ENCODE measurements around the gene VPREB3. TPM values are rescaled to one million over a fixed set of nuclear protein-coding genes. Genes with fewer than 3 reads are reported as not detected.
A peak's percentile ranks its signal among the peaks of the same experiment; 100 is the strongest.

Gene VPREB3
- total RNA-seq (2014; rRNA removed; shearing (Covaris generic)): not detected in 2 replicates

GRCh38 chr22:23754220-23754919 is at the start of gene VPREB3:
Gene VPREB3, minus strand, starts transcription at chr22:23754425. Its CDS starts 62 bp downstream, at chr22:23754363.
- Histone ChIP-seq H3K36me3 (no peaks in the 10 kb centered on the region), H3K27ac (no peak within 1 kb of the TSS), H3K4me3 (no peak within 1 kb of the TSS), H3K4me1 (replicated peaks) (peaks cover 20% of the 10 kb centered on the region), H3K27me3 (replicated peaks) (no peaks in the 10 kb centered on the region), H3K9me3 (replicated peaks) (peaks cover 4% of the 10 kb centered on the region)
- DNase-seq (ENCODE audit: low read depth in 1 of 2, low spot score in 2 of 2): no peak

GRCh38 chr22:23803001-23803819 is 49.0 kb upstream of the VPREB3 start:
- Histone ChIP-seq H3K4me1 (replicated peaks) (no peaks in the 10 kb centered on the region), H3K9me3 (replicated peaks) (no peaks in the 10 kb centered on the region), H3K27ac (no peak overlapping the region), H3K36me3 (peaks cover 86% of the 10 kb centered on the region), H3K4me3 (no peak overlapping the region), H3K27me3 (replicated peaks) (no peaks in the 10 kb centered on the region)
- DNase-seq (ENCODE audit: low read depth in 1 of 2, low spot score in 2 of 2): no peak

- Histone ChIP-seq H3K27ac (no peak overlapping the region), H3K36me3 (peaks cover 86% of the 10 kb centered on the region), H3K4me3 (no peak overlapping the region), H3K4me1 (replicated peaks) (no peaks in the 10 kb centered on the region), H3K27me3 (replicated peaks) (no peaks in the 10 kb centered on the region), H3K9me3 (replicated peaks) (no peaks in the 10 kb centered on the region)
- DNase-seq (ENCODE audit: low read depth in 1 of 2, low spot score in 2 of 2): no peak
These were observed 47.7 kb upstream of the VPREB3 start for GRCh38 chr22:23801886-23802377.

GRCh38 chr22:23801238-23801821 is 47.1 kb upstream of the VPREB3 start:
- Histone ChIP-seq H3K36me3 (peaks cover 85% of the 10 kb centered on the region), H3K27me3 (replicated peaks) (no peaks in the 10 kb centered on the region), H3K4me3 (no peak overlapping the region), H3K4me1 (replicated peaks) (no peaks in the 10 kb centered on the region), H3K27ac (no peak overlapping the region), H3K9me3 (replicated peaks) (no peaks in the 10 kb centered on the region)
- DNase-seq (ENCODE audit: low read depth in 1 of 2, low spot score in 2 of 2): no peak

GRCh38 chr22:23800297-23801237 is 46.3 kb upstream of the VPREB3 start:
- no peaks in the 10 kb centered on the region for H3K27me3 ChIP-seq (replicated peaks)
- H3K4me3 ChIP-seq: no peak overlapping the region
- H3K4me1 ChIP-seq (replicated peaks): no peaks in the 10 kb centered on the region
- H3K27ac ChIP-seq: no peak overlapping the region
- H3K36me3 ChIP-seq: peaks cover 83% of the 10 kb centered on the region
- DNase-seq (ENCODE audit: low read depth in 1 of 2, low spot score in 2 of 2): no peak
- H3K9me3 ChIP-seq (replicated peaks): no peaks in the 10 kb centered on the region

GRCh38 chr22:23796461-23796860 is 42.2 kb upstream of the VPREB3 start:
- Histone ChIP-seq H3K9me3 (replicated peaks) (no peaks in the 10 kb centered on the region), H3K4me3 (no peak overlapping the region), H3K4me1 (replicated peaks) (peaks cover 9% of the 10 kb centered on the region), H3K27ac (no peak overlapping the region), H3K27me3 (replicated peaks) (no peaks in the 10 kb centered on the region), H3K36me3 (peaks cover 82% of the 10 kb centered on the region)
- DNase-seq (ENCODE audit: low read depth in 1 of 2, low spot score in 2 of 2): no peak

GRCh38 chr22:23793326-23793725 is 39.1 kb upstream of the VPREB3 start:
- no peak overlapping the region for H3K27ac ChIP-seq
- no peaks in the 10 kb centered on the region for H3K9me3 ChIP-seq (replicated peaks)
- H3K4me3 ChIP-seq: no peak overlapping the region
- no peak for DNase-seq (ENCODE audit: low read depth in 1 of 2, low spot score in 2 of 2)
- no peaks in the 10 kb centered on the region for H3K27me3 ChIP-seq (replicated peaks)
- peaks cover 32% of the 10 kb centered on the region for H3K4me1 ChIP-seq (replicated peaks)
- peaks cover 79% of the 10 kb centered on the region for H3K36me3 ChIP-seq

GRCh38 chr22:23791738-23792645 is 37.8 kb upstream of the VPREB3 start:
- Histone ChIP-seq H3K9me3 (replicated peaks) (no peaks in the 10 kb centered on the region), H3K4me1 (replicated peaks) (peaks cover 39% of the 10 kb centered on the region), H3K27ac (no peak overlapping the region; the same call in 1 of the 2 replicates), H3K4me3 (no peak overlapping the region), H3K27me3 (replicated peaks) (no peaks in the 10 kb centered on the region), H3K36me3 (peaks cover 80% of the 10 kb centered on the region)
- DNase-seq (ENCODE audit: low read depth in 1 of 2, low spot score in 2 of 2): no peak

- DNase-seq (ENCODE audit: low read depth in 1 of 2, low spot score in 2 of 2): peak; percentile 57 to 72
- H3K9me3 ChIP-seq (replicated peaks): no peaks in the 10 kb centered on the region
- H3K36me3 ChIP-seq: peaks cover 74% of the 10 kb centered on the region
- H3K4me1 ChIP-seq (replicated peaks): peaks cover 45% of the 10 kb centered on the region
- no peak overlapping the region for H3K4me3 ChIP-seq
- H3K27me3 ChIP-seq (replicated peaks): no peaks in the 10 kb centered on the region
- peak overlapping the region; percentile 8; the same call in 1 of the 2 replicates for H3K27ac ChIP-seq
These were observed 36.9 kb upstream of the VPREB3 start for GRCh38 chr22:23790819-23791737.

GRCh38 chr22:23789638-23790037 is 35.4 kb upstream of the VPREB3 start:
- H3K27ac ChIP-seq: no peak overlapping the region
- no peak for DNase-seq (ENCODE audit: low read depth in 1 of 2, low spot score in 2 of 2)
- no peaks in the 10 kb centered on the region for H3K9me3 ChIP-seq (replicated peaks)
- no peaks in the 10 kb centered on the region for H3K27me3 ChIP-seq (replicated peaks)
- H3K36me3 ChIP-seq: peaks cover 63% of the 10 kb centered on the region
- H3K4me3 ChIP-seq: no peak overlapping the region
- H3K4me1 ChIP-seq (replicated peaks): peaks cover 54% of the 10 kb centered on the region

- peaks cover 58% of the 10 kb centered on the region for H3K36me3 ChIP-seq
- H3K9me3 ChIP-seq (replicated peaks): no peaks in the 10 kb centered on the region
- no peak for DNase-seq (ENCODE audit: low read depth in 1 of 2, low spot score in 2 of 2)
- no peak overlapping the region for H3K27ac ChIP-seq
- H3K4me1 ChIP-seq (replicated peaks): peaks cover 60% of the 10 kb centered on the region
- no peak overlapping the region for H3K4me3 ChIP-seq
- H3K27me3 ChIP-seq (replicated peaks): no peaks in the 10 kb centered on the region
These were observed 34.9 kb upstream of the VPREB3 start for GRCh38 chr22:23789121-23789520.
